Dendritic cell treated with granulocyte-macrophage colony-stimulating factor and Interleukin-4, amounts not matched to agents 40 ng/mL and 50 ng/mL, for 4 days (primary cell): Measurements from ENCODE around the gene BEND7.

ENCODE experiments used
- H3K27ac Mint-ChIP-seq: one replicate; pipeline ENCODE4 v1.8.0; 2022; ENCODE audit warnings: mild to moderate bottlenecking, mixed read lengths
- H3K27me3 Mint-ChIP-seq: one replicate; pipeline ENCODE4 v1.8.0; 2022; ENCODE audit warnings: mild to moderate bottlenecking, mixed read lengths
- H3K36me3 Mint-ChIP-seq: one replicate; pipeline ENCODE4 v1.8.0; 2022; ENCODE audit warnings: low read depth, mixed read lengths
- H3K4me1 Mint-ChIP-seq: one replicate; pipeline ENCODE4 v1.8.0; 2022; ENCODE audit warnings: low read depth, mixed read lengths
- H3K4me3 Mint-ChIP-seq: one replicate; pipeline ENCODE4 v1.8.0; 2022; ENCODE audit warnings: mild to moderate bottlenecking, moderate library complexity, mixed read lengths
- H3K9me3 Mint-ChIP-seq: one replicate; pipeline ENCODE4 v1.8.0; 2022; ENCODE audit warnings: mixed read lengths
- intact Hi-C: fragments of 100-400 bp; cut with micrococcal nuclease; formaldehyde crosslinking; loops from one replicate; pipeline ENCODE4 v1.15.0; 2022

Gene BEND7

DNA sequence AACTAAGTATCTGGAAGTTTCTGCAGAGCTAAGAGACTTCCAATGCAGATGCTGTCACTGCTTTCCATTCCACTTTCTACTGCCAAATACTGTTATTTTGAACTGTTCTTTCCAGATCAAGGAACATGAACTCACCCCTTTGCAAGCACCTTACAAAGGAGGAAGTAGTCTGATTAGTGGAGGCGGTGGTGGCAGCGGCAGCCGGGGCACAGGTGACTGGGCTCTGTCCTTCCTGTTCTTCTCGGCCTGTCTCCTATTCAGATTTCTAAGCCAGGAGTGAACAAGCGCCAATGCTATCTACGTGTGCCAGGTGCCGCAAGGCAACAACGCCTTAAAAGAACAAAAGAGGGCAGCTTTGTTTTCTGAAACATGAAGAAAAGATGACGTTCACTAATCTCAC lies 44.9 kb downstream of the BEND7 start:
- H3K4me1 Mint-ChIP-seq: no peaks in the 10 kb centered on the region
- H3K9me3 Mint-ChIP-seq: no peaks in the 10 kb centered on the region
- H3K27me3 Mint-ChIP-seq: no peaks in the 10 kb centered on the region
- H3K27ac Mint-ChIP-seq: no peak overlapping the region
- H3K36me3 Mint-ChIP-seq: no peaks in the 10 kb centered on the region
- H3K4me3 Mint-ChIP-seq: no peak overlapping the region
- intact Hi-C loops: no loop called here

DNA sequence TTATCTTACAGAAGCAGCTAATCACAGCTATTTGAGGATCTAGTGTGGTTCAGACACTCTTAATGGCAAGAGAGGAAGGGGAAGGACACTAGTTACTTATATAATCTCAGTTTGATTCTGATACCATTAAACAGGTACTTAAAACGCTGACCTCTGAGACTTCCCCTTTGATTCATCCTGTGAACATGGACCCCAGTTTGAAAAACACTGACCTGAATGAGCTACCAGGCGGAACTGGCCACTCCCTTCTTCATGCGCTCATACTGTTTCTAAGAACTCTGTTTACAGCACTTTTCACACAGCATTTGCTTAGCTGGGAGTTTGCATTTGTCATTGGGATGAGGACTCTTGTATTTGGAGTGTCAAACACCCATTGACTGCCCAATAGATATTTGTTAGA lies 45.7 kb downstream of the BEND7 start:
- Mint-ChIP-seq H3K4me3 (no peak overlapping the region), H3K27ac (no peak overlapping the region), H3K36me3 (no peaks in the 10 kb centered on the region), H3K27me3 (no peaks in the 10 kb centered on the region), H3K9me3 (no peaks in the 10 kb centered on the region), H3K4me1 (no peaks in the 10 kb centered on the region)
- intact Hi-C loops: no loop called here

DNA sequence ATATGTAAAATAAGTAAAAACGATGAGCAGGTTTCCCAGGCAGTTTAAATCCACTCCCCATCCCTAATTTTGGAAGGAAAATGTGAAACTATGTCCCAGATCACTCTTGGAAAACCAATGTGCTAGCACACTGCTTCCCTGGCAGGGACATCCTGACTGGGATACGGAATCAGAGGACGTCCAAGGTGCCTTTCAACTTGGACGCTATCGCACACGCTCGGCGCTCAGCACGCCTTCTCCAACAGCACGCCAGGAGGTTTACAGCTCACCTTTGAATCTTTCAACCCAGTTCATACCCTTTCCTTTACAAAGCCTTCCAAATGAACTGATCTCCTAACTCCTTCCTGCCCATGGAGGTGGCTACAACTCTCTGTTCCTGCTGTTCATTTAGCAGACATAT lies 47.1 kb downstream of the BEND7 start:
- no peaks in the 10 kb centered on the region for H3K27me3 Mint-ChIP-seq
- no peak overlapping the region for H3K4me3 Mint-ChIP-seq
- no peak overlapping the region for H3K27ac Mint-ChIP-seq

DNA sequence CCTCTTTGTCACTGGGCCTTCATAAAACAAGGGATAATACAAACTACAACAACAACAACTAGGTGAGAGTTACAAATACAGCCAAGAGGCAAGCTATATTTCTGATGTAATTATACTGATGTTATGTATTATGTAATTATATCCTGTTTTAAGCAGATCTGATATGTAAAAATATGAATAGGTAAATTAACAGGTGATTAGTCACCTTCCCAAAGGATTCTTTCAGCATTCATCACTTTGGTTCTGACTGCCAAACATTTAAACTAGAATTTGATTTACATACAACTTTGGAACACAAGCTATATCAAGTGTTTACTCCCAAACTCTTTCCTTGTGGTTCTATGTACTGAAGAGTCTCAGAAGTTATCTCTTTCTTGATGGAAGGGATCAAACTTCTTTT lies 53.7 kb downstream of the BEND7 start:
- Mint-ChIP-seq H3K27ac (no peak overlapping the region), H3K4me3 (no peak overlapping the region), H3K36me3 (no peaks in the 10 kb centered on the region), H3K9me3 (no peaks in the 10 kb centered on the region), H3K27me3 (no peaks in the 10 kb centered on the region), H3K4me1 (no peaks in the 10 kb centered on the region)
- intact Hi-C loops: no loop called here

More for the DNA sequence above, 47.1 kb downstream of the BEND7 start:
- Mint-ChIP-seq H3K4me1 (no peaks in the 10 kb centered on the region), H3K9me3 (no peaks in the 10 kb centered on the region), H3K36me3 (no peaks in the 10 kb centered on the region)
- intact Hi-C loops: no loop called here

DNA sequence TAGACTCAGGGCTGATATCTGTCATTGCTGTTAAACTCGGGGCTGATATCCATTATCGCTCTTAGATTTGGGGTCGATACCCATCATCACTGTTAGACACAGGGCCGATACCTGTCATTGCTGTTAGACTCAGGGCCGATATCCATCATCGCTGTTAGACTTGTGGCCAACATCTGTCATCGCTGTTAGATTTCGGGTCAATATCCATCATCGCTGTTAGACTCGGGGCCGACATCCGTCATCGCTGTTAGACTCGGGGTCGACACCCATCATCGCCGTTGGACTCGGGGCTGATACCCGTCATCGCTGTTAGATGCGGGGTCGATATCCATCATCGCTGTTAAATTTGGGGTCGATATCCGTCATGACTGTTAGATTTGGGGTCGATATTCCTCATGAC lies 54.8 kb downstream of the BEND7 start:
- Mint-ChIP-seq H3K27me3 (no peaks in the 10 kb centered on the region), H3K36me3 (no peaks in the 10 kb centered on the region), H3K27ac (no peak overlapping the region), H3K4me3 (no peak overlapping the region), H3K9me3 (no peaks in the 10 kb centered on the region), H3K4me1 (no peaks in the 10 kb centered on the region)
- intact Hi-C loops: no loop called here

DNA sequence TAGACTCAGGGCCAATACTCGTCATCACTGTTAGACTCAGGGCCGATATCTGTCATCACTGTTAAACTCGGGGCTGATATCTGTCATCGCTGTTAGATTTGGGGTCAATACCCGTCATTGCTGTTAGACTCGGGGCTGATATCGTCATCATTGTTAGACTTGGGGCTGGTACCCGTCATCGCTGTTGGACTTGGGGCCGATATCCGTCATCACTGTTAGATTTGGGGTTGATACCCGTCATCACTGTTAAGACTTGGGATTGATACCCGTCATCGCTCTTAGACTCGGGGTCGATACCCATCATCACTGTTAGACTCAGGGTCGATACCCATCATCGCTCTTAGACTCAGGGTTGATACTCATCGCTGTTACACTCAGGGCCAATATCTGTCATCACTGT lies 56.5 kb downstream of the BEND7 start:
- H3K4me3 Mint-ChIP-seq: no peak overlapping the region
- H3K27ac Mint-ChIP-seq: no peak overlapping the region
- no peaks in the 10 kb centered on the region for H3K4me1 Mint-ChIP-seq
- H3K36me3 Mint-ChIP-seq: no peaks in the 10 kb centered on the region
- no peaks in the 10 kb centered on the region for H3K27me3 Mint-ChIP-seq
- no peaks in the 10 kb centered on the region for H3K9me3 Mint-ChIP-seq
- intact Hi-C loops: no loop called here

DNA sequence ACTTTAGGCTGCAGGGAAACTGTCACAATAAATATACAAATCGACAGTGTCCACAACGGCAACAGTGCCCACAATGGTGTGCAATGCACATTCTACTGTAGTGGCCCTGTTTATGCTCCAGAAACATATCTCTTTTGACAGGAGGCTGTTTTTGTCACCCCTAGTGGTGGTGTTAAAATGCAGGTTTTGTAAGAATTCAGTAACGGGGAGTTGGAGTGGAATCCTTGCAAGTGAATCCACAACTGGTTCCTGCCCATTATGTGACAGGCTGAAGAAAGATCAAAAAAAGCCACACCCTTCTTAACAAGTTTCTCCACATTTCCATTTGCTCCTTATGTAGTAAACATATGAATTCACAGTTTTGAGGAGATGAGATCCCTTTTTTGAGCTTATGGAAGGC lies 58.5 kb downstream of the BEND7 start:
- H3K27me3 Mint-ChIP-seq: no peaks in the 10 kb centered on the region
- no peaks in the 10 kb centered on the region for H3K9me3 Mint-ChIP-seq
- intact Hi-C loops: no loop called here
- no peaks in the 10 kb centered on the region for H3K36me3 Mint-ChIP-seq
- no peak overlapping the region for H3K27ac Mint-ChIP-seq
- H3K4me3 Mint-ChIP-seq: no peak overlapping the region
- H3K4me1 Mint-ChIP-seq: no peaks in the 10 kb centered on the region

DNA sequence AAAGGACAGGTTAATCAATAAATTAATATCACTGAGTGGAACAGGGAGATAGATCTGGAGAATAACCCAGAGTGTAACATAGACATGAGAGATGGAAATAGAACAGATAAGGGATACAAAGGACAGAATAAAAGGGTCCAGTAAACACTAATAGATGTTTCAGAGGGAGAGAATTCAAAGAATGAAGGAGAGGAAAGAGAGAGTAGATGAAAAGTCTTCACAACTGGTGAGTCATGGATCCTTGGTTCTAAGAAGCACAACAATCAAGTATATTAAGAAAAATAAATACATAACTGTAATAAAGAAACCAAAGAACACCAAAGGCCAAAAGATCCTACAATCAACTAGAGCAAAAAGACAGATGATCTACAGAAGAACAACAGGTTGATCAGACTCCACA lies 66.3 kb downstream of the BEND7 start:
- Mint-ChIP-seq H3K27me3 (no peaks in the 10 kb centered on the region), H3K4me1 (no peaks in the 10 kb centered on the region), H3K27ac (no peak overlapping the region), H3K9me3 (peaks cover 8% of the 10 kb centered on the region), H3K4me3 (no peak overlapping the region), H3K36me3 (no peaks in the 10 kb centered on the region)
- intact Hi-C loops: no loop called here

DNA sequence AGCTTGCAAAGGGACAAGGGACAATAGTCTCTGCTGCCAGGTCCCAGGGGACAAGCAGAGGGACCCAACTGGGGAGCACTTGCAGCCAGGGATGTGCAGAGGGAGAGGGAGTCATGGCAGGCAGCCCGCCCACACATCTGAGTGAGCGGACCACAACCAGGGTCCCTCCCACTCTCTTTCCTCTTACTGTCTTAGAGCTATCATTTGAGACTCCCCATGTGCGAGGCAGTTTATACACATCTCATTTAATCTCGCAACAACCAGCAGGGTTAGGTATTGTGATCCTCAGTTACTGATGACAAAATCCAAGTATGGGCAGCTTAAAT lies 70.2 kb downstream of the BEND7 start:
- Mint-ChIP-seq H3K36me3 (no peaks in the 10 kb centered on the region), H3K4me1 (peaks cover 6% of the 10 kb centered on the region), H3K9me3 (peaks cover 8% of the 10 kb centered on the region), H3K27me3 (no peaks in the 10 kb centered on the region), H3K27ac (no peak overlapping the region), H3K4me3 (no peak overlapping the region)
- intact Hi-C loops: no loop called here

DNA sequence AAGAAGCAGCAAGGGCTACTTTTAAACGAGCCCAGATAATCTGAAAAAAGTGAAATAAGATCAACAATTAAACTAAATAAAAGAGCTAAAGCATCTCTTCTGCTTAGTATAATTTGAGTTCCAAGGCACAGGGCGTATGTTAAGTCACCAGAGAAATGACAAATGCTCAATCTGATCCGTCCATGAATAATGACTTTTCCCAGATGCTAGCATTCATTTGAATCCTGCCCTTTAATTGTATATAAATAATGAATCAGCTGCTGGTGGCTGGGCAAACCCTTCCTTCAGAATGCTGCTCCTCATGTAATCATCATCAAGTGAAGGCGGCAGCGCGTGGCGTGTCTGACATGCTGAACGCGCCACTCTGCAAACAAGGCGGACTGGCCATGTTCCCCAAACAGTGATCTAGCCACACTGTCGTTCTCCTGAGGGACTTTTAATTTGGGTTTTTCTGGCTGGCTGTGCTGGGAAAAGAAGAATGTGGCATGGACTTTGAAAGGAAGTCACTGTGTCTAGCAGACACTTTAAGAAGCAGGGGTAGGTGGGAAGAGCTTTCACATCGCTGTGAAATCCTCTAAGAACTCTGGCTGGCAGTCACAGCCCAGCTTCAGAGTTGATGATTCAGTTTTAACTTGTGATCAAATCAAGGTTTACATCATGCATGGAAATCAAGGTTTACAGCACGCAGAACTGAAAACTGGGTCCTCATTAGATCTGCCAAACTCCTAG lies 70.7 kb downstream of the BEND7 start:
- no peaks in the 10 kb centered on the region for H3K36me3 Mint-ChIP-seq
- H3K27ac Mint-ChIP-seq: no peak overlapping the region
- H3K4me3 Mint-ChIP-seq: no peak overlapping the region
- intact Hi-C loops: no loop called here
- no peaks in the 10 kb centered on the region for H3K27me3 Mint-ChIP-seq
- peaks cover 8% of the 10 kb centered on the region for H3K9me3 Mint-ChIP-seq
- peaks cover 6% of the 10 kb centered on the region for H3K4me1 Mint-ChIP-seq

DNA sequence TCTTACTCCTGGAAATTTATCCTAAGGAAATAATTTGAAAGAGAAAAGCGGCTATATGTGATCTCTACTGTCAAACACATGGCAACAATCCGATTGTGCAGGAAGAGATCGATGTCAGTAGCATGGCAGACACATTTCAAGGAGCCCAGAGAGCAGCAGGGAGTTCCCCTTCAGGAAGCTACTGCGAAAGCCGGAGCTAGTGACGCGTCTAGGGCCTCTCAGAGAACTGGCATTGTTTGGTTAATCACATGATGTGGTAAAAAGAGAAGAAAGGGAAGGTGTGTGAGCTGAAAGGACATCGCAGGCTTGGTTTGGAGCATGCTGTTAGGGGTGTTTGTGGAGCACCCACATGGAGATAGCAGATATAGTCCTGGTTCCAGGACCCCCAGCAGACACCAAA lies 74.9 kb downstream of the BEND7 start:
- intact Hi-C loops: no loop called here
- Mint-ChIP-seq H3K4me3 (no peak overlapping the region), H3K4me1 (peaks cover 6% of the 10 kb centered on the region), H3K9me3 (no peaks in the 10 kb centered on the region), H3K27ac (no peak overlapping the region), H3K36me3 (no peaks in the 10 kb centered on the region), H3K27me3 (no peaks in the 10 kb centered on the region)

DNA sequence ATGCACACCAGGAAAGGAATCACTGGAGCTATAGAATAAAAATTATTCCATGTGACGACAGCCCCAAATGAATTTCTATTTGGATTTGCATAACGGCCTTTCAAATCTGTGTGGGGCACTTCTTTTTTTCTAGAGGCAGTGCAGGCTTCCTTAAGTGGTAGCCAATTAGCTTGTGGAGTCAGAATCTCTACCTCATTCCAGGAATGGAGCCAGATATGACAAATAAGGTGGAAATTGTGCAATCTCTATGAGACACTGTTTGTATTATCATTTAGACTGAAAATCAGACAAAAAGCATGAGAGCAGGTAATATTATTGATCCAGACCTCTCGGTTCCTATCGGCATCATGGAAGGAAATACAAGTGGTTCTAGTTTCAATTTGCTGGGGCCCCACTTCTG lies 78.7 kb downstream of the BEND7 start:
- intact Hi-C loops: no loop called here
- H3K4me3 Mint-ChIP-seq: no peak overlapping the region
- H3K27ac Mint-ChIP-seq: no peak overlapping the region
- H3K9me3 Mint-ChIP-seq: no peaks in the 10 kb centered on the region
- peaks cover 6% of the 10 kb centered on the region for H3K4me1 Mint-ChIP-seq
- no peaks in the 10 kb centered on the region for H3K27me3 Mint-ChIP-seq
- H3K36me3 Mint-ChIP-seq: no peaks in the 10 kb centered on the region

DNA sequence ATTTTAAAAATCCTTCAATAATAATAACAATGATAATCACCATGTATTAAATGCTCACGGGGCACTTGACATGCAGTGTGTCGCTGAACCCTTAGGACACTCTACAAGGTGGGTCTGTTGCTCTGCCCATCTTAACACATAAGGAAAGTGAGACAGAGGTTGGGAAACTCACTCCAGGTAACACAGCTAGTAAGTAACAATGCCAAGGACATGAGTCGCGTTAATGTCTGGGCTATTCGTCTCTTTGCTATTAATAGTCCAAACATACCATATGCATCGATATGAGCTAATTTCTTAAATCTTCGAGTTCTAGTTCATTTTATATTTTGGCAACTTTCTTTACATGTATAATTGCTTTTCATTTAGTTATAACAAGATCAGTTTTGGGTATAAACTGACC lies 79.5 kb downstream of the BEND7 start:
- intact Hi-C loops: no loop called here
- H3K36me3 Mint-ChIP-seq: no peaks in the 10 kb centered on the region
- no peaks in the 10 kb centered on the region for H3K27me3 Mint-ChIP-seq
- H3K27ac Mint-ChIP-seq: no peak overlapping the region
- H3K9me3 Mint-ChIP-seq: no peaks in the 10 kb centered on the region
- H3K4me1 Mint-ChIP-seq: peaks cover 6% of the 10 kb centered on the region
- H3K4me3 Mint-ChIP-seq: no peak overlapping the region

DNA sequence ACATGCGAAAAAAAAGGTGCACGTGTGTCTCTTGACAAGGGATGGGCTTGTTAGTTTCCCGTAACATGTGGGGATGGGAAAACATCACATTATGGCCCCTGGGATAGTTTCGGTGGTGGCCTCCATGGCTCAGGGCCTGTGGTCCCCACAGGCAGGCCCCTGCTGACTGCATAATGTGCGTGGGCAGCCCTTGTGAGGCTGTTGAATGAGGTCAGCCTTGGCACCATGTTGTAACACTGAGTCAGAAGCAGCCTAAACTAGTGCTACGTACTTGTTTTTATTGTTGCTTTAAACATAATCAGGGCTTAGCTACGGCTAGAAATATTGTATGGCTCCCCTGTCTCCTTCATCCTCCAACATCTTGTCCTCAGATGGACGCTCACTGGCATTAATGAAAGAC lies 80.6 kb downstream of the BEND7 start:
- no peak overlapping the region for H3K27ac Mint-ChIP-seq
- H3K4me1 Mint-ChIP-seq: no peaks in the 10 kb centered on the region
- H3K4me3 Mint-ChIP-seq: no peak overlapping the region
- no peaks in the 10 kb centered on the region for H3K9me3 Mint-ChIP-seq
- intact Hi-C loops: no loop called here
- H3K36me3 Mint-ChIP-seq: no peaks in the 10 kb centered on the region
- H3K27me3 Mint-ChIP-seq: no peaks in the 10 kb centered on the region

DNA sequence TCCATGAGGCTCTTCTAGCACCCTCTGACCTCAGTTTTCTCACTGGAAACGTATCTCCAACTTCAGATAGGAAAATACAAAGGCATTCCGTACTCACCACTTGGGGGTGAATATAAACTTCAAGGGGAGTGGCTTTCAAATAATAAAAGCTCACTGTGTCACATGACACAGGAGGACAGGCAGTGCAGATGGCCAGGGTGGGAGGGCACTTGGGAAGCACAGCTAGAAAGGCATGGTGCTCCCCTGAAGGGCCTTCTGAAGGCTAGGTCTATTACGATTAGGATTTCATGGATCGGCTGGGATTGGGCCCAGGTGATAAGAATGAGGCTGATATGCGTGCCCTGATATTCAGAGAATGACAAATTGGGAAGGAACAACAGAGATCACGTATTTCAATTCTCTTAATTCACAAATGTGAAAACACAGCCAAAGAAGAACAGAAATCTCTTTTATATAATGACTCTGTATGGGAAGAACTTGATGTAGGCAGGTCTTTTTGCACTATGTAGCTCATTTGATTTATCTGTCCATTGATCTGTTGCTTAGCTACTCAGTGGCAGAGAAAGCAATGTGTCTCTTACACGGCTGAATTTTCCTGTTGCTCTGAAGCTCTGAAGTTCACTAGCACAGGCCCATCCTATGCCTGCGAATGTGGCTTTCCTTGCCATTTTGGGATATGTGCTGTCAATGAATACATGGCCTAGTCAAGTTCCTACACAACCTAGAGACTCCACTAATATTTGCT lies 83.0 kb downstream of the BEND7 start:
- Mint-ChIP-seq H3K4me1 (no peaks in the 10 kb centered on the region), H3K27me3 (peaks cover 10% of the 10 kb centered on the region), H3K27ac (no peak overlapping the region), H3K9me3 (no peaks in the 10 kb centered on the region), H3K36me3 (no peaks in the 10 kb centered on the region), H3K4me3 (no peak overlapping the region)
- intact Hi-C loops: no loop called here
